Fibroblast of villous mesenchyme (primary cell): Measurements from ENCODE around the gene CPN2. TPM values are rescaled to one million over a fixed set of nuclear protein-coding genes. Genes with fewer than 3 reads are reported as not detected.

Experiments used
- DNase-seq: peaks from one replicate; pipeline ENCODE4 v3.0.0-alpha.2; 2010; ENCODE audit warnings: low read depth
- H3K4me3 ChIP-seq: 2 replicates; pipeline ENCODE4 v1.5.1; 2011; ENCODE audit warnings: low read depth, mild to moderate bottlenecking, low read length
- CTCF ChIP-seq: IDR thresholded peaks from 2 replicates; pipeline ENCODE4 v1.5.1; 2012; ENCODE audit warnings: low read depth, mild to moderate bottlenecking, low read length; ENCODE audit not compliant: insufficient read depth
- total RNA-seq: library from RNA; depleted of rRNA; stranded (reverse); fragments of >200 nt; gene quantifications from 2 replicates; pipeline ENCODE4 v1.2.3, GENCODE V29; 2012

The CPN2 gene
- total RNA-seq, 1 donor, result not detected

- TF ChIP-seq CTCF, result no peak
- no peak overlapping the region for H3K4me3 ChIP-seq
- DNase-seq, result no peak
These were observed 58.8 kb downstream of the CPN2 start for GRCh38 chr3:194292331-194292730.

Other genes starting within 250 kb of the CPN2 start
- 5.8 and 13.4 TPM in 2 replicates for gene HES1, start 215.2 kb downstream of the CPN2 start, total RNA-seq
- 0.43 and 3.9 TPM in 2 replicates for gene LRRC15, start 18.4 kb upstream of the CPN2 start, total RNA-seq
- 0.32 TPM in 1 of 2 replicates, not detected in the other for gene GP5, start 47.9 kb upstream of the CPN2 start, total RNA-seq
- gene ATP13A3, start 135.7 kb upstream of the CPN2 start, total RNA-seq, result 190 and 228 TPM in 2 replicates